NCI-H2227 (cell line): ENCODE data around the gene MIGA2.

Experiments
- DNase-seq: peaks from one replicate; lab custom pipeline; 2025; ENCODE audit not compliant: unreplicated experiment; lab: John Stamatoyannopoulos, UW

Gene MIGA2

DNA sequence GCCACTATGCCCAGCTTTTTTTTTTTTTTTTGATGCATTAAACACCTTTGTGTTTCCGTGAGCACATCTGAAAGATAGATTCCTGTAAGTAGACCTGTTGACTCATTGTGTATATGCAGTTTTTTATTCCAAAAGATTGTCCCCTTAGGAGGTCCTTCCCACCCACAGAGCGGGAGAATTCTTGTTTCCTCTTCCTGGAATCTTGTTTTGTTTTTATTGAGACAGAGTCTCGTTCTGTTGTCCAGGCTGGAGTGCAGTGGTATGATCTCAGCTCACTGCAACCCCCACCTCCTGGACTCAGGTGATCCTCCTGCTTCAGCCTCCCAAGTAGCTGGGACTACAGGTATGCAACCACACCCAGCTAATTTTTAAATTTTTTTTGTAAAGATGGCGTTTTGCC lies 82.4 kb downstream of the MIGA2 start:
- no peak for DNase-seq

DNA sequence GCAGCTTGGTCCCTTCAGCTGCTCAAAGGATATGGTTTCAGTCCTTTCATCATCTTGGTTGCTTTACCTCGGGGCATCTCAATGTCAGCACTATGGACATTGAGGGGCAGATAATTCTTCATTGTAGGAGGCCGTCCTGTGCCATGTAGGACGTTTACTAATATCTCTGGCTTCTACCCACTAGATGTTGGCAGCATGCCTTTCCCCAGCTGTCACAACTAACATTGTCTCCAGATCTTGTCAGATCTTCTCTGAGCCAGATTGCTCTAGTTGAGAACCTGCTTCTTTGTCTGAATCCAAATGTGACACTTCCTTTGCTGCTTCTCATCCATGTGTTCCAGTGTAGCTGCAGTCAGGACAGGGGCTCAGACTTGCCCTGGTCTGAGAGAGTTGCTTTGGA lies 85.1 kb downstream of the MIGA2 start:
- DNase-seq, result no peak
